NCI-H82 (cell line): ENCODE data around the gene SLC29A3.

Experiments
- DNase-seq: peaks from one replicate; lab custom pipeline; 2025; lab: John Stamatoyannopoulos, UW

The SLC29A3 gene

GRCh38 chr10:71392791-71393781 lies 74.0 kb downstream of the SLC29A3 start:
- no peak for DNase-seq

- no peak for DNase-seq
These were observed 74.9 kb downstream of the SLC29A3 start for GRCh38 chr10:71393841-71394475.

- DNase-seq = peak; percentile 94
These were observed 76.0 kb downstream of the SLC29A3 start for GRCh38 chr10:71394926-71395562.

- DNase-seq = peak; percentile 27
These were observed 76.6 kb downstream of the SLC29A3 start for GRCh38 chr10:71395621-71396020.

- DNase-seq = peak; percentile 94
These were observed 77.1 kb downstream of the SLC29A3 start for GRCh38 chr10:71396084-71396710.

- peak; percentile 65 for DNase-seq
These were observed 77.7 kb downstream of the SLC29A3 start, which contains the start of gene CDH23 for GRCh38 chr10:71396711-71397295. CDH23 (plus strand) TSS chr10:71396920; CDS start chr10:71439832, 42,912 bp downstream.

- peak; percentile 28 for DNase-seq
These were observed 78.5 kb downstream of the SLC29A3 start for GRCh38 chr10:71397296-71398212.

GRCh38 chr10:71398976-71399375 lies 79.9 kb downstream of the SLC29A3 start:
- DNase-seq = no peak

GRCh38 chr10:71399946-71400345 lies 80.9 kb downstream of the SLC29A3 start:
- peak; percentile 58 for DNase-seq

- no peak for DNase-seq
These were observed 82.0 kb downstream of the SLC29A3 start for GRCh38 chr10:71401056-71401455.

GRCh38 chr10:71402005-71402404 lies 82.9 kb downstream of the SLC29A3 start:
- no peak for DNase-seq

GRCh38 chr10:71404503-71405295 lies 85.6 kb downstream of the SLC29A3 start:
- no peak for DNase-seq

- no peak for DNase-seq
These were observed 87.8 kb downstream of the SLC29A3 start for GRCh38 chr10:71406878-71407277.

GRCh38 chr10:71408436-71409225 lies 89.6 kb downstream of the SLC29A3 start:
- DNase-seq = no peak

GRCh38 chr10:71409516-71410104 lies 90.6 kb downstream of the SLC29A3 start:
- no peak for DNase-seq
